CD4-positive, CD25-positive, alpha-beta regulatory T cell (primary cell): ENCODE data around the gene IQGAP3. TPM values are rescaled to one million over a fixed set of nuclear protein-coding genes. Genes with fewer than 3 reads are reported as not detected.
"Not testable (repeated sequence)": the region's sequence is repeated elsewhere in the genome, so short reads cannot be mapped to it uniquely, and the experiment has no call there.

ENCODE experiments used
- ATAC-seq, 2 donors: fragments of 150-1000 bp; cut with Tn5 transposase; one replicate each; pipeline ENCODE4 v1.10.0; 2021; ENCODE audit warnings: low read depth in 2 of 2, moderate number of reproducible peaks in 2 of 2, moderate library complexity in 1 of 2
- DNase-seq, 3 donors: peaks; one replicate each; pipeline versions ENCODE4 v3.0.0 to v3.0.0-alpha.2; 2012 to 2022; ENCODE audit warnings: mixed read lengths in 1 of 3
- H3K27ac ChIP-seq: one replicate; pipeline ENCODE4 v1.7.0; 2013; ENCODE audit warnings: mild to moderate bottlenecking, low read length; ENCODE audit not compliant: insufficient read depth, poor library complexity, severe bottlenecking
- H3K27me3 ChIP-seq: one replicate; pipeline ENCODE4 v1.7.0; 2013; ENCODE audit warnings: low read length; ENCODE audit not compliant: control insufficient read depth, insufficient read depth
- H3K36me3 ChIP-seq: one replicate; pipeline ENCODE4 v1.7.0; 2013; ENCODE audit warnings: mild to moderate bottlenecking, low read length, moderate library complexity; ENCODE audit not compliant: control insufficient read depth, insufficient read depth
- H3K4me1 ChIP-seq: 2 replicates; pipeline ENCODE4 v1.7.0; 2013; ENCODE audit warnings: mild to moderate bottlenecking, low read length; ENCODE audit not compliant: insufficient read depth, control insufficient read depth, poor library complexity, severe bottlenecking
- H3K4me3 ChIP-seq: one replicate; pipeline ENCODE4 v1.7.0; 2013; ENCODE audit warnings: low read depth, mild to moderate bottlenecking, low read length, moderate library complexity
- H3K9me3 ChIP-seq, 2 experiments: 1 replicate in 1 of 2; 2 replicates in 1 of 2; pipeline ENCODE4 v1.7.0; 2013; ENCODE audit warnings: low read length in 2 of 2, mild to moderate bottlenecking in 1 of 2, moderate library complexity in 1 of 2; ENCODE audit not compliant: control insufficient read depth in 2 of 2
- H3K27ac Mint-ChIP-seq, 3 donors: one replicate each; pipeline ENCODE4 v1.8.0; 2020 to 2022; ENCODE audit warnings: mild to moderate bottlenecking in 3 of 3, mixed read lengths in 3 of 3, moderate library complexity in 2 of 3
- H3K27me3 Mint-ChIP-seq: one replicate; pipeline ENCODE4 v1.8.0; 2022; ENCODE audit warnings: mild to moderate bottlenecking, mixed read lengths
- H3K36me3 Mint-ChIP-seq: one replicate; pipeline ENCODE4 v1.8.0; 2020; ENCODE audit warnings: mixed read lengths
- H3K4me1 Mint-ChIP-seq, 4 donors: one replicate each; pipeline ENCODE4 v1.8.0; 2020 to 2022; ENCODE audit warnings: mixed read lengths in 4 of 4, mild to moderate bottlenecking in 1 of 4
- H3K4me3 Mint-ChIP-seq, 4 donors: one replicate each; pipeline ENCODE4 v1.8.0; 2020 to 2022; ENCODE audit warnings: mild to moderate bottlenecking in 4 of 4, mixed read lengths in 4 of 4, moderate library complexity in 3 of 4
- H3K9me3 Mint-ChIP-seq, 7 donors: one replicate each; pipeline ENCODE4 v1.8.0; 2020 to 2022; ENCODE audit warnings: mixed read lengths in 7 of 7, mild to moderate bottlenecking in 3 of 7, moderate library complexity in 2 of 7
- polyA plus RNA-seq, 4 donors: library from polyadenylated mRNA; unstranded; fragments of 300-500 nt; fragmentation: Illumina TruSeq; gene quantifications; one replicate each; pipeline ENCODE4 v1.2.3, GENCODE V29; 2021
- total RNA-seq: library from RNA; stranded (reverse); gene quantifications from one replicate; pipeline ENCODE4 v1.2.3, GENCODE V29; 2022

IQGAP3 gene
- total and polyA plus RNA-seq, 5 donors from 2014 or later: 0.05 to 0.98 (median 0.10) TPM

GRCh38 chr1:156608981-156609380 is 36.6 kb upstream of the IQGAP3 start:
- Histone ChIP-seq H3K4me1 (no peaks in the 10 kb centered on the region), H3K27me3 (no peaks in the 10 kb centered on the region), H3K36me3 (no peaks in the 10 kb centered on the region), H3K27ac (no peak overlapping the region), H3K4me3 (no peak overlapping the region), H3K9me3 (no peaks in the 10 kb centered on the region)
- Mint-ChIP-seq H3K4me1 (peaks cover 2 to 9% (median 9%) of the 10 kb centered on the region in 4 donors), H3K9me3 (no peaks in the 10 kb centered on the region), H3K36me3 (no peaks in the 10 kb centered on the region), H3K4me3 (no peak overlapping the region), H3K27ac (no peak overlapping the region), H3K27me3 (peaks cover 50% of the 10 kb centered on the region)
- ATAC-seq: peak; percentile 70 to 77
- peak; percentile 38 to 72 (median 59) for DNase-seq

DNA sequence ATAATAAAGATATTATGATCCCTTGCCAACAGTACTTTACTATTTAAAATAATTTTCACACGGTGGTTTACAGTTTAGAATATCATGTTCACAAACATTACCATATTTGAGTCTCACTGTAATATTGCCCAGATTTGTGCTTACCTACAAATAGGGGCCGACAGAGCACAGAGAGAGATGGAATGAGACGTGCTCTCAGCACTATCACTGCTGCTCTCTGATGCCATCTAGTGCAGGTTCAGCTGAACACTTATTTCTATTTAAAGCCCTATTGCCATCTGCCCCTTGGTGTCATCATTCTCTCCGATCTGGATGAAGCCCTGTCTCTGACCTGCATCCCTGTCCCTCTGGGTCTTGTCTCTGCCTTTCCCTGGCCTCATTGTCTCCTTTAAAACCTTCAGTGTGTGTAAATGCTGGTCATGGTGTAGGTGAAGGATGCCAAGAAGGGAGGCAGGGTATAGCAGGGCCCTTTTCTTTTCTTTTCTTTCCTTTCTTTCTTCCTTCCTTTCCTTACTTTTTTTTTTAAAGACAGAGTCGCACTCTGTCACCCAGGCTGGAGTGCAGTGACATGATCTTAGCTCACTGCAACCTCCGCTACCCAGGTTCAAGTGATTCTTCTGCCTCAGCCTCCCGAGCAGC is 35.8 kb upstream of the IQGAP3 start:
- Histone ChIP-seq H3K4me1 (peaks cover under 1% of the 10 kb centered on the region), H3K27me3 (no peaks in the 10 kb centered on the region), H3K36me3 (no peaks in the 10 kb centered on the region), H3K9me3 (no peaks in the 10 kb centered on the region), H3K4me3 (no peak overlapping the region), H3K27ac (no peak overlapping the region)
- Mint-ChIP-seq H3K4me1 (peaks cover 2 to 9% (median 9%) of the 10 kb centered on the region in 4 donors), H3K27me3 (peaks cover 44% of the 10 kb centered on the region), H3K36me3 (no peaks in the 10 kb centered on the region), H3K4me3 (peak overlapping the region in 1 of 4 donors; percentile 13), H3K27ac (no peak overlapping the region), H3K9me3 (no peaks in the 10 kb centered on the region)
- peak; percentile 93 to 94 for ATAC-seq
- DNase-seq: peak; percentile 53 to 86 (median 77)

DNA sequence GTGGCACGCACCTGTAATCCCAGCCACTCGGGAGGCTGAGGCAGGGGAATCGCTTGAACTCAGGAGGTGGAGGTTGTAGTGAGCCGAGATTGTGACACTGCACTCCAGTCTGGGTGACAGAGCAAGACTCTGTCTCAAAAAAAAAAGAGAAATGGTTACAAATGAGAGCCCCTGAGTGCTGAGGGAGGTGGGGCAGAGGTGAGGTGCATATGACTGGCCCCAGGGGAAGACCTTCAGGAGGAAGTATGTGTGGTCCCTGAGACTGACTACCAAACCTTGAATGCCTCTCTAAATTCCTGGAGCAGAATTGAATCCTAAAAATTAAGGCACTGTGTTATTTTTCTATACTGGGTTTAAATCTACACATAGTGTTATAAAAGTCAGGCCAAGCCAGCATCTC is 35.0 kb upstream of the IQGAP3 start:
- ATAC-seq, H3K4me3 Mint-ChIP-seq, H3K4me3 ChIP-seq: not testable (repeated sequence)

GRCh38 chr1:156602557-156602993 is 30.2 kb upstream of the IQGAP3 start:
- no peak for ATAC-seq
- Histone ChIP-seq H3K27me3 (no peaks in the 10 kb centered on the region), H3K4me1 (peaks cover 28% of the 10 kb centered on the region), H3K27ac (no peak overlapping the region), H3K36me3 (peaks cover 13% of the 10 kb centered on the region), H3K9me3 (no peaks in the 10 kb centered on the region), H3K4me3 (peak overlapping the region; percentile 19)
- Mint-ChIP-seq H3K4me3 (peak overlapping the region; percentile 50 to 99 (median 85)), H3K27ac (peak overlapping the region in 2 of 3 donors; percentile 51 to 93), H3K4me1 (peaks cover 4 to 41% (median 25%) of the 10 kb centered on the region in 4 donors), H3K9me3 (no peaks in the 10 kb centered on the region), H3K27me3 (peaks cover 7% of the 10 kb centered on the region), H3K36me3 (peaks cover 5% of the 10 kb centered on the region)
- peak in 1 of 3 donors; percentile 46 for DNase-seq

More for the DNA sequence above, 35.0 kb upstream of the IQGAP3 start:
- not testable (repeated sequence) for H3K27ac Mint-ChIP-seq, DNase-seq, H3K36me3 ChIP-seq, H3K36me3 Mint-ChIP-seq, H3K27ac ChIP-seq, H3K9me3 ChIP-seq, H3K9me3 Mint-ChIP-seq, H3K27me3 ChIP-seq, H3K4me1 ChIP-seq
- H3K4me1 Mint-ChIP-seq: peaks cover 6 to 15% (median 13%) of the 10 kb centered on the region in 4 donors
- peaks cover 39% of the 10 kb centered on the region for H3K27me3 Mint-ChIP-seq

GRCh38 chr1:156601892-156602291 is 29.5 kb upstream of the IQGAP3 start:
- Histone ChIP-seq H3K4me3 (peak overlapping the region; percentile 97), H3K4me1 (peaks cover 28% of the 10 kb centered on the region), H3K27ac (peak overlapping the region; percentile 78), H3K9me3 (no peaks in the 10 kb centered on the region), H3K27me3 (no peaks in the 10 kb centered on the region), H3K36me3 (peaks cover 20% of the 10 kb centered on the region)
- peaks cover 10% of the 10 kb centered on the region for H3K36me3 Mint-ChIP-seq
- H3K27me3 Mint-ChIP-seq: peaks cover 1% of the 10 kb centered on the region
- H3K9me3 Mint-ChIP-seq: no peaks in the 10 kb centered on the region
- no peak for DNase-seq
- H3K27ac Mint-ChIP-seq: peak overlapping the region; percentile 93 to 99 (median 99)
- ATAC-seq: no peak
- H3K4me3 Mint-ChIP-seq: peak overlapping the region; percentile 84 to 100 (median 99)
- H3K4me1 Mint-ChIP-seq: peaks cover 4 to 41% (median 27%) of the 10 kb centered on the region in 4 donors

- peaks cover 28% of the 10 kb centered on the region for H3K4me1 ChIP-seq
- ATAC-seq (peak; percentile 82 to 84), DNase-seq (peak; percentile 71 to 93 (median 77))
- peak within 1 kb of the TSS; percentile 93 to 99 (median 99) for H3K27ac Mint-ChIP-seq
- peak within 1 kb of the TSS; percentile 84 to 100 (median 99) for H3K4me3 Mint-ChIP-seq
- H3K4me1 Mint-ChIP-seq: peaks cover 4 to 41% (median 28%) of the 10 kb centered on the region in 4 donors
- no peaks in the 10 kb centered on the region for H3K9me3 Mint-ChIP-seq
- H3K36me3 ChIP-seq: peaks cover 26% of the 10 kb centered on the region
- no peaks in the 10 kb centered on the region for H3K9me3 ChIP-seq
- peaks cover 14% of the 10 kb centered on the region for H3K36me3 Mint-ChIP-seq
- H3K27ac ChIP-seq: peak within 1 kb of the TSS; percentile 78
- H3K27me3 ChIP-seq: no peaks in the 10 kb centered on the region
- no peaks in the 10 kb centered on the region for H3K27me3 Mint-ChIP-seq
- peak within 1 kb of the TSS; percentile 97 for H3K4me3 ChIP-seq
These were observed 28.9 kb upstream of the IQGAP3 start, which contains the start of gene GPATCH4 for GRCh38 chr1:156601122-156601830. Gene GPATCH4, minus strand, starts transcription at chr1:156601479.

- H3K4me3 Mint-ChIP-seq: peak overlapping the region; percentile 84 to 100 (median 99)
- no peaks in the 10 kb centered on the region for H3K27me3 Mint-ChIP-seq
- peaks cover 16% of the 10 kb centered on the region for H3K36me3 Mint-ChIP-seq
- DNase-seq (no peak), ATAC-seq (peak in 1 of 2 donors; percentile 5)
- Histone ChIP-seq H3K27ac (peak overlapping the region; percentile 78), H3K9me3 (no peaks in the 10 kb centered on the region), H3K4me1 (peaks cover 28% of the 10 kb centered on the region), H3K27me3 (no peaks in the 10 kb centered on the region), H3K36me3 (peaks cover 31% of the 10 kb centered on the region), H3K4me3 (peak overlapping the region; percentile 97)
- H3K4me1 Mint-ChIP-seq: peaks cover 4 to 41% (median 28%) of the 10 kb centered on the region in 4 donors
- H3K9me3 Mint-ChIP-seq: no peaks in the 10 kb centered on the region
- H3K27ac Mint-ChIP-seq: peak overlapping the region; percentile 93 to 99 (median 99)
These were observed 28.4 kb upstream of the IQGAP3 start for GRCh38 chr1:156600733-156601121.
